ENCODE results near the gene PLCD3.

The PLCD3 gene

GRCh38 chr17:45119964-45120363, 12.4 kb downstream of the PLCD3 start:
- DNase-seq (ENCODE audit: low read depth in 1 of 2, low spot score in 1 of 2), result no peak

DNA sequence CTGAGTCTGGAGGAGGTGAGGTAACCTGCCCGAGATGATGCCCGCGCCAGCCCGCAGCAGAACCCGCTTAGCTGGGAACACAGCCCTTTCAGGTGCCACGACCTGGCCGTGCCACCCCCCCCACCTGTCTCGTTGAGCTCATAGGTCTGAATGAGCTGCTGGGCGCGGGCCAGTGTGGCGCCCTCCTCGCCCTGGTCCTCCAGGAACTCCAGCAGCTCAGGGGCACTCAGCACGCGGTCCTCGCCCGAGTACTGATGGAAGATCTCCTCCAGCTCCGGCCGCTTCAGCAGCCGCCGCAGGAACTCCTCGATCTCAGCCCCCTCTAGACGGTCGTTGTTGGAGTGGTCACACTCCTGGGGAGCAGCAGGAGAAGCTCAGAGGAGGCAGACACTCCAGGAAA, 13.6 kb downstream of the PLCD3 start:
- no peak for DNase-seq (ENCODE audit: low read depth in 1 of 2, low spot score in 1 of 2)

GRCh38 chr17:45117848-45118646, 14.3 kb downstream of the PLCD3 start:
- no peak for DNase-seq (ENCODE audit: low read depth in 1 of 2, low spot score in 1 of 2)

GRCh38 chr17:45117334-45117733, 15.0 kb downstream of the PLCD3 start:
- DNase-seq (ENCODE audit: low read depth in 1 of 2, low spot score in 1 of 2), result no peak

GRCh38 chr17:45116434-45117016, 15.8 kb downstream of the PLCD3 start:
- no peak for DNase-seq (ENCODE audit: low read depth in 1 of 2, low spot score in 1 of 2)

DNA sequence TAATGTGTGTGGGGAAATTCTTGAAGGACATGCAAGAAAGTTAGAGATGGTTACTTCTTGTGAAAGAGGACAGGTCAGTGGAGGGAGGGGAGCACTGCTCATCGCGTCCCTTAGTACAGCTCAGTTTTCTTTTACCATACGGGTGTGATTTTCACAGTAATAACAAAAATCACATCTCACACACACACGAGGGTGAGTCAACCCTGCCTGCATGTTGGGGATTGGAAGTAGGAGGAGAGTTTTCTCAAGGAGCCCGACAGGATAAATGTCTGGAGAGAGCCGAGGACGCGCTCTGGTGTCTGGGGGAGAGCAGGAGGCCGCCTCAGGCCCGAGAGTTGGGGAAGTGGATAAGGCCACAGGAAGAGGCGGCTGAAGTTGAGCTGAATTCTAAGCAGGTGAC, 16.4 kb downstream of the PLCD3 start:
- DNase-seq (ENCODE audit: low read depth in 1 of 2, low spot score in 1 of 2), result no peak

DNA sequence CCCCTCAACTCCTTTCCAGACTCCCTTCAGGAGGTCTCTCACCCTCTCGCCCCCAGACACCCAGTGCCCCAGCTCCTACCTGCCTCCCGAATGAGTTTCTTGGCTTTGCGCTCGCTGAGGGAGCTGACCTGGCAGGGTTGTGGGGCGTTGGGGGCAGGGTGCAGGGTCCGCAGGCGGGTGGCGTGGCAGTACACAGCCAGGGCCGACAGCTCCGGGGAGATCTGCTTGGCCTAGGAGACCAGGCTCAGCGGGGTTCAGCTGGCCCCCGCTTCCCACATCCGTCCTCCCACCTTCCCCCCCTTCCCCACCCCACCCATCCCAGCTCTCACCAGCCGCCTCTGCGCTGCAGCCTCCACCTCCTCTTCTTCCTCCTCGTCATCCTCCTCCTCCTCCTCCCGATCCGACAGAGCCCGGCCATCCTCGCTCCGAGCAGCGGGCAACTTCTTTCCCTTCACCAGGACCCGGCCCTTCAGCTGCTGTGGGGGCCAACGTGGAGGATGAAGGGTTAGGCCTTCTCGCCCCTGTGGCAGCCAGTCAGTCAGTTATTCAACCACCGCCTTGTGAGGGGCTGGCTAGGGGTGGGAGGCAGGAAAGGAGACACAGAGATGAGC, 17.2 kb downstream of the PLCD3 start:
- DNase-seq (ENCODE audit: low read depth in 1 of 2, low spot score in 1 of 2), result no peak

DNA sequence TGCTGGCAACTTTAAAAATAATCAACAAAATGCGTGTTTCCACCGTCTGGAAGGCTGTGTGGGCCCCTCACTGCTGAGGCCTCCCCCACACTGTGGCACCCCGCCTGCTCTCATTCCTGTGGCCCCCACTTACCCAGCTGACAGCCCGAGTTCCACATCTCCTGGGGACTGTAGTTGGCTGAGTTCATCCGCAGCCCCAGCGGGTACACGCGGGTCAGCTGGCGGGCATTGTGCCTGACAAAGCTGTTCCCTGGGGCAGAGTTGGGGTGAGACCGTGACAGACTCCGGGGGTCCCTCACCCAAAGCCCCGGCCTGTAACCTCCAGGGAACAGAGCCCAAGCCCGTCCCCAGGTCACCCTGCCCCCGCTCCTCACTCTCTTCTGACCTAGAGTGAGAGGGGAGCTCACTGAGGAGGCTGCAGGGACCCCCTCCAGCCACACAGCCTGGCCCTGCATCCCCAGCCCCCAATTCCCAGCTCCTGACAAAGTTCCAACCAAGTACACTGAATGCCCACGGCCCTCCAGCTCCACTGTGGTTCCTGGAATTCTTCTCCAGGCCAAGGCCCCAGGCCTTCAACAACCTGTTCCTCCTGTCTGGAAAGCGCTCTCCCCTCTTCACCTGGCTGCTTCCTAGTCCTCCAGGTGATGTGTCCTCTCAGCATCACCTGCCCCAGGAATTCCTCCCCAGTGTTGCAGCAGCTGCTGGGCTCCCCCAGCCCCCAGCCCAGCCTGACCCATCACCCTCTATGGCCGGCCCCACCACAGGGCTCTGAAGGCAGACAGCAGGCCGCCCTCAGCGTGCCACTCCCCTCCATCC, 18.0 kb downstream of the PLCD3 start:
- no peak for DNase-seq (ENCODE audit: low read depth in 1 of 2, low spot score in 1 of 2)

DNA sequence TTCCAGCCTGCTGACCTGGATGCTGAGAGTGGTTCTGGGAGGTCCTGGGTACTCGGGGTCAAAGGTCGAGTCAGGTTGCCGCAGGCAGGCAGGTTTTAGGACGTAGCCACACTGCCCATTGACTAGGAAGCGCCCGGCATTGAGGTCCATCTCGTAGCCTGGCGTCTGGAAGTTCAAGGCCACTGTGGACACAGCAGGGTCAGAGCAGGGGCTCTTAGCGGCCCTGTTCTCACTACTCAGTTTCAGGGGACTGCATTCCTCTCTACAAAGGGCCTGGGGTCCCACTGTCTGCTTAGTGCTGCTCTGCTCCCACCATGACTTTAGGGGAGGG, 18.9 kb downstream of the PLCD3 start:
- DNase-seq (ENCODE audit: low read depth in 1 of 2, low spot score in 1 of 2), result no peak

DNA sequence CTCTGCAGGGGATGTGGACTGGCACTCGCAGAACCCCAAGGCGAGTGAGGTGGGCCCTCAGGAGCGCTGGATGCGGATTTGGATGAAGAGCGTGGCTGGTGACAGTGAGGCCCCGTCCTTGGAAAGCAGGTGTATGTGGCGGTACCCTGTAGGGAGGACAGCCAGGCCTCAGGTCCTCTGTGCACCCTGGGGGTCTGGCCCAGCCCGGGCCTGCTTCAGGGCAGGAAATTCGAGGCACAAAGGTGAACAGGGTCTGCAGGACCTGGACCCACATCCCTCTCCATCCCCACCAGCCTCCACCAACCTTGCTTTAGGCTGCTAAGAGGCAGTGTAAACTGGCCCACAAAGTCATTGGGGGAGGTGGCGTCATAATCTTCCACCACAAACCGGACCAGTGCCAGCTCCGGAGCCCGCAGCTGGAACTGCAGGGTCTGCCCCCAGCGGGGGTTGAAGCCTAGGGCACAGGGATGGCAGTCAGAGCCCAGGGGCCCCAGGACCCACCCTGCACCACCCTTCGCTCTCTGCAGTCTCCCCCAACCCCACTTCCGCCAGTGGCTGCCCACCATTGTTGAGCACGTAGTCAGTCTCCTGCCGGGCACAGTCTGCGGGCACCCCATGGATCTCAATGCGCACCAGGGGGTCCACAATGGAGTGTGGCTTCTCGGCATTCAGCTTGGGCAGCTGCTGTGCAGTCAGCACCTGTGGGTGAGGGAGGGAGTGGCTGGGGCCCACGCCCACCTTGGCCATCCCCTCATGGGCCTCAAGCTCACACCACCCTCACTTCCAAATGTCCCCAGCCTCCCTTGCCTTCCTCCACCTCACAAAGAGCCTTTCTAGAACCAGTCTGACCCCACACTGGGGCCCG, 19.5 kb downstream of the PLCD3 start:
- no peak for DNase-seq (ENCODE audit: low read depth in 1 of 2, low spot score in 1 of 2)

DNA sequence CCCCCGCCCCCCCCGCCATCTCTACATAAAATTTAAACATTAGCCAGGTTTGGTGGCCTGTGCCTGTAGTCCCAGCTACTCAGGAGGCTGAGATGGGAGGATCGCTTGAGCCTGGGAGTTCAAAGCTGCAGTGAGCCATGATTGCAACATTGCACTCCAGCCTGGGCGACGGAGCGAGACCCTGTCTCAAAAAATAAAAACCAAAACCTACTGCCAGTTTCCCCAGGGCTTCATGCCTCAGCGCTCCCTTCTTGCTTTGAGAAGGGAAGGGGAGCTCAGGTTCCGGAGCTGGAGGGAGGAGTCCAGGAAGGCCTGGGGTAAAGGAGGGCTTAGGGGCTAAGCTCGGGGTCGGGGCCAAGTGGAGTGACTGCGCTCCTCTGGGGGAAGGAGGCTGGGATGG, 20.5 kb downstream of the PLCD3 start:
- no peak for DNase-seq (ENCODE audit: low read depth in 1 of 2, low spot score in 1 of 2)

GRCh38 chr17:45110676-45111611, 21.4 kb downstream of the PLCD3 start:
- DNase-seq (ENCODE audit: low read depth in 1 of 2, low spot score in 1 of 2), result no peak

GRCh38 chr17:45108595-45109521, 23.5 kb downstream of the PLCD3 start:
- DNase-seq (ENCODE audit: low read depth in 1 of 2, low spot score in 1 of 2), result no peak

DNA sequence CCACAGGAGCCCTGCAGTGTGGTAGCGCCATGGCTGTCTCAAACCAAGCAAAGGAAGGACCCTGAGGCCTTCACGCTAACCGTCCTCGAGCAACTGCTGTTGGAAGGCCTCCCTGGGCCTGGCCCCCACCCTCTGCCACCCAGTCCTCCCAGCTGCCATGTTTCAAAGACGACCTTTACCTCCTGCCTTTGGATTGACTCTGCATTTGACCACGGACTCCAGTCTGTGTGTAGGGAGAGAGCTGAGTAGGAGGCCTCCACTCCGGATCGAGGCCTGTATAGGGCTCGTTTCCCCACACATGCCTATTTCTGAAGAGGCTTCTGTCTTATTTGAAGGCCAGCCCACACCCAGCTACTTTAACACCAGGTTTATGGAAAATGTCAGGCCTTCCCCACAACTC, 24.3 kb downstream of the PLCD3 start:
- no peak for DNase-seq (ENCODE audit: low read depth in 1 of 2, low spot score in 1 of 2)

DNA sequence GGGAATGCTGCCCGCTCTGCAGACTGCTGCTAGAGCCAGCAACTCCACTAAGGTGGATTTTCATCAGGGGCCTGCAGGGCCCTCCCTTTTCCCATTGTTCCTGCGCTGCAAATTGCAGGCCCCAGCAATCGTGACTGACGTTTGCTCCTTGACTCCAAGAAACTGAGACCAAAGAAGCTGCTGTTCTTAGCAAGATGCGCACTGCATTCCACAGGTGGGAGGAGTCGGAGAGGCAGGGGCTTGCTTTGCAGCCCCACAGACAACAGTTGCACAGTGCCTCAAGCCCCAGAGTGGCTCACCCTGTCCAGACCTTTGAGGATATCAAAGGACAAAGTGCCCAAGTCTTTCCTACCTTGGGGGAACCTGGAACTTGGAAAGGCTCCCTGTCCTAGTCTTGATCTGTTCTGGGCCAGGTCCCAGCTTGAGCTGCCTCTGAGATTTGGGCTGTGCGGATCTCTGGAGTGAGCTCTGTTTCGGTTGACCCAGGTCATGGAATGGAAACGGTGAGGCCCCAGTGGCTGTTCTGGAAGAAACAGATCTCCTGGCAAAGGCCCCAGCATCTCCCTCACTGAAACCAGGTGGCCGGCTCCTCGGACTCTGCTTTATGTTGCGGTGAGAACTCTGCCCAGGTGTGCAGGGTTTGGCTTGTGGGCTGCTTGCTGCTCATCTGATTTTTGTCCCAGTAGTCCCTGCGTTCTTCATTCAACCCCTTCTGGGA, 24.9 kb downstream of the PLCD3 start:
- no peak for DNase-seq (ENCODE audit: low read depth in 1 of 2, low spot score in 1 of 2)

DNA sequence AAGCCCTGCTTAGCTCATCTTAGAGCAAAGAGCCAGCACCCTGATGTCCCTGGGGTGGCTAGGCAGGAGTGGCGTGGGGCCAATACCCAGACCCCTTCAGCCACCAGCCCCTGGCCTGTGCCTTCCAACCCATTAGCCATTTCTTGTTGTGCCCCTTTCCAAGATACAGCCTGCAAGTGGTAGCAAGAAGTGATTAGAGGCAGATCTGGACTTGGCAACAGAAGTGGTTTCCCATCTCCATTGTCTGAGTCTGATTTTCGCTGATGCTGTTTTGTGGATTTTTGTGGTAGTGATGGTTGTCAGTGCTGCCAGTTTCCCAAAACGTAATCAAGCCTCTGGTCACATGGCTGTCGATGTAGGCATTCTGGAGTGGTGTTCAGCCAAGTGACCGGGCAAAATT, 25.7 kb downstream of the PLCD3 start:
- DNase-seq (ENCODE audit: low read depth in 1 of 2, low spot score in 1 of 2), result no peak

GRCh38 chr17:45106096-45106495, 26.2 kb downstream of the PLCD3 start:
- DNase-seq (ENCODE audit: low read depth in 1 of 2, low spot score in 1 of 2), result no peak

Data from activated T-helper 1 cell treated with anti-CD3 and anti-CD28 coated beads, Interleukin-2, amount 50 U/mL, for 16 hours (primary cell).